Mucosa of stomach (tissue), 1 donor: ENCODE data around the gene LAMC3.
"Not testable (repeated sequence)": the region's sequence is repeated elsewhere in the genome, so short reads cannot be mapped to it uniquely, and the experiment has no call there.

Source experiments
- H3K27me3 ChIP-seq: one replicate; pipeline ENCODE4 v1.7.0; 2013; ENCODE audit warnings: mild to moderate bottlenecking, low read length; ENCODE audit not compliant: control insufficient read depth, insufficient read depth
- H3K36me3 ChIP-seq: one replicate; pipeline ENCODE4 v1.7.0; 2013; ENCODE audit warnings: low read length; ENCODE audit not compliant: control insufficient read depth, insufficient read depth
- H3K4me1 ChIP-seq: one replicate; pipeline ENCODE4 v1.7.0; 2013; ENCODE audit warnings: mild to moderate bottlenecking, low read length; ENCODE audit not compliant: control insufficient read depth, insufficient read depth
- H3K4me3 ChIP-seq: one replicate; pipeline ENCODE4 v1.7.0; 2013; ENCODE audit warnings: low read length
- H3K9ac ChIP-seq: one replicate; pipeline ENCODE4 v1.7.0; 2013; ENCODE audit warnings: mild to moderate bottlenecking, low read length, moderate library complexity
- H3K9me3 ChIP-seq: one replicate; pipeline ENCODE4 v1.7.0; 2013; ENCODE audit warnings: mild to moderate bottlenecking, low read length, moderate library complexity; ENCODE audit not compliant: control insufficient read depth
- donor health status: Pancreatic carcinoma.

Gene LAMC3

GRCh38 chr9:131029574-131029952 is 20.6 kb downstream of the LAMC3 start:
- Histone ChIP-seq H3K4me1 (no peaks in the 10 kb centered on the region), H3K4me3 (no peak overlapping the region), H3K27me3 (no peaks in the 10 kb centered on the region), H3K9ac (no peak overlapping the region), H3K36me3 (no peaks in the 10 kb centered on the region), H3K9me3 (no peaks in the 10 kb centered on the region)

GRCh38 chr9:131030239-131031004 is 21.4 kb downstream of the LAMC3 start:
- no peaks in the 10 kb centered on the region for H3K4me1 ChIP-seq
- H3K9ac ChIP-seq = no peak overlapping the region
- H3K36me3 ChIP-seq = no peaks in the 10 kb centered on the region
- no peaks in the 10 kb centered on the region for H3K9me3 ChIP-seq
- no peaks in the 10 kb centered on the region for H3K27me3 ChIP-seq
- H3K4me3 ChIP-seq = no peak overlapping the region

DNA sequence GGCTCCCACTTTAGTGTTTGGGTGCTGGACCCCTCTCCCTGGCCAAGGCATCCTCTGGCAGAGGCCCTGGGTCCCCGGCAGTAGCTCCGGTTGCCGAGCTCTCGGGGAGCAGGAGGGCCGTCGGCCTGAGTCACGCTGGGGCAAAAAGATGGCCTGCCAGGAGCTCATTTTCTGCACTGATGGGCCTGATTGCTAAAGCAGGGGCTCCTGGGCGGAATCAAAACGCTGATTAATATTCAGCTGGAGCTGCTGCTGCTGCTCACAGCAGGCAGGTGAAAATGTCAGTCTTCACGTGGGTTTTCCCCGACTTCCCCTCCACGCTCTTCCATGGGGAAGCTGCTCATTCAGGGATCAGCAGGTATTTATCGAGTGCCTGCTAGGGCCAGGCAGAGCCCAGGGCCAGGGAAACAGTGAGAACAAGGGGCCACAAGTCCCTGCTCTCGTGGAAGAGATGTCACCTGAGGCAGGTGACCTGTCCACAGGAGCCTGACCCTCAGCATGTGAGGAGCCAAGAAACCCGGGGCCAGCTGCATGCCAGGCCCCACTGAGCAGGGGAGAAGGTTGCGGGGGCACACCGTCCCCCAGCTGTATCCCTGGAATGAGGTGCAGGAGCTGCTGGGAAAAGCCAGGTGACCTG is 22.1 kb downstream of the LAMC3 start:
- Histone ChIP-seq H3K9me3 (no peaks in the 10 kb centered on the region), H3K27me3 (no peaks in the 10 kb centered on the region), H3K9ac (no peak overlapping the region), H3K4me3 (no peak overlapping the region), H3K36me3 (no peaks in the 10 kb centered on the region), H3K4me1 (no peaks in the 10 kb centered on the region)

DNA sequence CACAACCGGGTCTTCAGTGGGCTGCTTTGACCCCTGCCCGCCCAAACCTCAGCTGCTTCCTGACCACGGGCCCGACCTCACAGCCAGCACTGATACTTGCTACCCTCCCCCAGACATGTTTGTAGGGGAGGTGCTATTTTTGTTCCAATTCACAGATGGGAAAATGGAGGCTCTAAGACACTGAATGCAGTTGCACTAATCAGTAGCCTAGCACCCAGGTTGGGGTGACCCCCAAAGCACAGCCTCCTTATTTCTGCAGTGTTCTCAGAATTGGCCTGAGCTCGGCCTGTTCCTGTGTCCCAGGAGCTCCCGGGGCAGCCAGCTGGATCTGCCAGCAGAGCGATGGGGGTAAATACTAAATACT is 22.6 kb downstream of the LAMC3 start:
- Histone ChIP-seq H3K4me1 (no peaks in the 10 kb centered on the region), H3K36me3 (no peaks in the 10 kb centered on the region), H3K9ac (no peak overlapping the region), H3K9me3 (no peaks in the 10 kb centered on the region), H3K4me3 (no peak overlapping the region), H3K27me3 (no peaks in the 10 kb centered on the region)

GRCh38 chr9:131032384-131032783 is 23.4 kb downstream of the LAMC3 start:
- H3K9ac ChIP-seq = no peak overlapping the region
- H3K9me3 ChIP-seq = no peaks in the 10 kb centered on the region
- H3K4me3 ChIP-seq = no peak overlapping the region
- H3K36me3 ChIP-seq = no peaks in the 10 kb centered on the region
- H3K4me1 ChIP-seq = no peaks in the 10 kb centered on the region
- H3K27me3 ChIP-seq = no peaks in the 10 kb centered on the region

GRCh38 chr9:131033269-131034224 is 24.6 kb downstream of the LAMC3 start:
- Histone ChIP-seq H3K27me3 (no peaks in the 10 kb centered on the region), H3K9ac (no peak overlapping the region), H3K36me3 (no peaks in the 10 kb centered on the region), H3K4me1 (no peaks in the 10 kb centered on the region), H3K9me3 (no peaks in the 10 kb centered on the region), H3K4me3 (no peak overlapping the region)

DNA sequence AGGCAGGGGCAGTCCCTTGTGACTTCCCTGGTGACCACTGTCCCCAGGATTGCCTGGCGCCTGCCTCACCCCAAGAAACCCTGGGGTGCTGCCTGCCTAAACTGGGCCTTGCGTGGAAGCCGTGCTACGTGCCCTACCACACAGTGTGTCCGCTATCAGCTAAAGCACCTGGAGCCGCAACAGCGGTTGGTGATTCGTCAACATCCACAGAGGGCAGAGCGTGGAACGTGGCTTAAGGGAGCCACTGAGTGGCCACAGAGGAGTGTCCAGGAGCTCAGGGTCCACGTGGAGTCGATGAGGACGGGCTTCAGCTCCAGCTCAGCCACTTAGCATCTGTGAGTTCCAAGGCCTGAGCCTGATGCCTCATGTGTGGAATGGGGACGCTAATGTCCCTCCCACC is 25.3 kb downstream of the LAMC3 start:
- H3K4me1 ChIP-seq = no peaks in the 10 kb centered on the region

GRCh38 chr9:131034749-131035148 is 25.8 kb downstream of the LAMC3 start:
- not testable (repeated sequence) for H3K27me3 ChIP-seq, H3K4me1 ChIP-seq, H3K36me3 ChIP-seq, H3K4me3 ChIP-seq, H3K9me3 ChIP-seq, H3K9ac ChIP-seq

More for the DNA sequence above, 25.3 kb downstream of the LAMC3 start:
- H3K4me3 ChIP-seq = no peak overlapping the region
- H3K9ac ChIP-seq = no peak overlapping the region
- no peaks in the 10 kb centered on the region for H3K27me3 ChIP-seq
- no peaks in the 10 kb centered on the region for H3K9me3 ChIP-seq
- no peaks in the 10 kb centered on the region for H3K36me3 ChIP-seq

DNA sequence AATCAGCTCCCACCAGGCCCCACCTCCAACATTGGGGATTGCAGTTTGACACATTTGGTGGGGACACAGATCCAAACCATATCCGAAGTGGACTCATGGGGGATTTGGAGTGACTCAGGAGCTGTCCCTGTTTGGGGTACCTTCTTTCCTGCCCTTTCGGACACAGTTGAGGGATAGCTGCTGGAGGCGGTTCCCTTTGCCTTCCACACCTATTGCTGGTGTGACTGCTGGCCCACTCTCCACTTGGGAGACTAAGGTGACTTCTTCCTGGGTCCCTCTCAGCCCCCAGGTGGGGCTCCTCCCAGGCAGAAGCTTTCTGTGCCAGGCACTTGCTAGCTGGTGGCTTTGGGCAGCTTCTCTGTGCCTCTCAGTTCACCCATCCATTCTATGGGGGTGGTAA is 26.6 kb downstream of the LAMC3 start:
- Histone ChIP-seq H3K9ac (no peak overlapping the region), H3K4me3 (no peak overlapping the region), H3K36me3 (no peaks in the 10 kb centered on the region), H3K4me1 (no peaks in the 10 kb centered on the region), H3K9me3 (no peaks in the 10 kb centered on the region), H3K27me3 (no peaks in the 10 kb centered on the region)

DNA sequence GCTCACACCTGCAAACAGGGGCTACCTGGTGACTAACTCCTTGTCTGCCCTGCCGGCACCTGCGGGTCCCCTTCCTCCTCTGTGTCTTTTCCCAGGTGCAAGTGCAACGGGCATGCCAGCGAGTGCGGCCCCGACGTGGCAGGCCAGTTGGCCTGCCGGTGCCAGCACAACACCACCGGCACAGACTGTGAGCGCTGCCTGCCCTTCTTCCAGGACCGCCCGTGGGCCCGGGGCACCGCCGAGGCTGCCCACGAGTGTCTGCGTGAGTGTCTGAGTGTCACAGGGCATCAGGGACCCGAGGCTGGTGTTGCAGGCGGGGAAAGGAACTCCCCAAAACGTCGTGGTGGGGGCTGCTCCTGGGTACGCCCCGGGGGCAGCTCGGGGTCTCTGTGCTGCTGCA is 27.1 kb downstream of the LAMC3 start:
- H3K27me3 ChIP-seq = no peaks in the 10 kb centered on the region
- H3K4me1 ChIP-seq = no peaks in the 10 kb centered on the region
- H3K9me3 ChIP-seq = no peaks in the 10 kb centered on the region
- no peaks in the 10 kb centered on the region for H3K36me3 ChIP-seq
- H3K4me3 ChIP-seq = no peak overlapping the region
- no peak overlapping the region for H3K9ac ChIP-seq

DNA sequence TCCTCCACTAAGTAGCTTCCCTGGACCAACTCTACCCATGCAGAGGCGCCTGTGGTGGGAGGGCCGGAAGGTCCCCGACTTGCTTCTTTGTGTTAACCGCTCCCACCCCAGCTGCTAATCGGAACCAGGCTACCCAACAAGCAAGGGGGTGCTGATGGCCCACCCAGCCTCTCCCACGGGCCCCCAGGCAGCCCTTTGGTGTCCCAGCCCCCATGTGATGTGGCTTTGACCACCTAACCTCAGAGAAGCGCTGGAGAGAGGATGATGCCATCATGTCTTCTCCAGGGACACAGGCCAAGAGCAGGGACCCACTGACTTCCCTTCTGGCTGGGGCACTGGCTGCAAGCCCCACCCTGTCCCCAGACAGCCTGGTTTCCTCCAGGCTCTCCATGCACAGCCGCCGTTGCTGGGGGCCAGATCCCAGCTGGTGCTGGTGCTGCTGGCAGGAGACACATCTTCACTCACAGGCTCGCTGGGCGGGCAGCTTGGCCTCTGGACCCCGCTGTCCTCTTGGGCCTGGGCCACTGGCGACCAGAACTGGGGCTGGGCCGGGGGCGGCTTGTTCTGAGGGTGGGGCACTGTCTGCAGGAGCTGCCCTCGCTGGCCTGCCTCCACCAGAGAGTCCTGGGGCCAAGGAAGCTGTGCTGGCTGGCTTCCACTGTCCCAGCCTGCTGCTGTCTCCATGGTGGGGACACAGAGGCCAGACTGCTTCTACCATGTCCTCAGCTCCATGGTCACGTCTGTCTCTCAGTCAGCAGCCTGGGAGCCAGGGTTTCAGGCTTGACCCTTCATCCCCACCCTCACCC is 27.8 kb downstream of the LAMC3 start:
- no peaks in the 10 kb centered on the region for H3K27me3 ChIP-seq
- H3K9ac ChIP-seq = no peak overlapping the region
- no peaks in the 10 kb centered on the region for H3K9me3 ChIP-seq
- H3K4me3 ChIP-seq = no peak overlapping the region
- H3K36me3 ChIP-seq = no peaks in the 10 kb centered on the region
- H3K4me1 ChIP-seq = no peaks in the 10 kb centered on the region
